ENCODE data around the gene PGF.

The PGF gene

GRCh38 chr14:74956280-74957072 lies 1.1 kb upstream of the PGF start:
- no peak for DNase-seq

DNA sequence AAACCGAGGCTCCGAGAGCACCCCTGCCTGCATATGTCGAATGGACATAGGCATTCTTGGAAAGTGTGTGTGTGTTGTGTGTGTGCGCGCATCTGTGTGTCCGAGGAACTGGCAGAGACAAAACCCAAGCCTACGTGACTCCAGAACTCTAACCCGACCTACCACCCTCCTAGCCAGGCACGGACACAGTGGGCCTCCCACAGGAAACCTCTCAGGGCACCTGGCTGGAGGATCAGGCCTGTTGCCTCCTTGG lies 556 bp upstream of the PGF start:
- no peak for DNase-seq

- DNase-seq = no peak
Observed at GRCh38 chr14:74954947-74955228, 509 bp downstream of the PGF start.

DNA sequence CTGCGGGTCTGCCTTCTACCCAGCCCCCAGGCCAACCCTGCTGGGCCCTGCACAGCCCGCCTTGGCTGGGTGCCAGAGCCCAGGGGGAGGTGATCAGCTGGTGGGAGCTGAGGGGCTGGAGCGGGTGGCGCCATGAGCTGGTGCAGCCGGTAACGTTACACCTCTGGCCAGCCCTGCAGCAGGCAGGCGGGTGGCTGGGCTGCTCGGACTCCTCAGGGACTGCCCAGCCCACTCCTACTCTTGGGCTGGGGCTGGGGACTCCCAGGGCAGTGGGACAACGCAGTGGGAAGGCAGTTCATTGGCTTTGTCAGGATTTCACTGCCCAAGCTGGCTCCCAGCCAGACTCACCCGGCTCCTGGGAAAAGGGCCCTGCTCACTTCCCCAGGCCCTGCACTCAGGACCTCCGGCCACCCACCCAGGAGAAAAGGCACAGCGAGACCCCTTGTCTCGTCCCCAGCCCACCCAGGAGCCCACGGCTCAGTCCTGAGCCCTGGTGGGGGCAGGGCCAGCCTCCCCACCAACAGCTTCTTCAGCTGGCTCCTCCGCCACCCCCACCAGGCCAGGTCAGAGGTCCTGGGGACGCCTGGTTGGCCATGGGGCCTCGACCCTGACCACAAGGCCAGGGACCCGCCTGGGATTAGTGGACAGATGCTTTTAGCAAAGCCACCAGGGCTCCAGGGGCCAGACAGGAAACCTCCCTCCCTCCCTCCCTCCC lies 1.0 kb downstream of the PGF start:
- peak; percentile 69 for DNase-seq

GRCh38 chr14:74953686-74954085 lies 1.7 kb downstream of the PGF start:
- no peak for DNase-seq

GRCh38 chr14:74952697-74953484 lies 2.5 kb downstream of the PGF start:
- no peak for DNase-seq

GRCh38 chr14:74952180-74952665 lies 3.2 kb downstream of the PGF start:
- no peak for DNase-seq

DNA sequence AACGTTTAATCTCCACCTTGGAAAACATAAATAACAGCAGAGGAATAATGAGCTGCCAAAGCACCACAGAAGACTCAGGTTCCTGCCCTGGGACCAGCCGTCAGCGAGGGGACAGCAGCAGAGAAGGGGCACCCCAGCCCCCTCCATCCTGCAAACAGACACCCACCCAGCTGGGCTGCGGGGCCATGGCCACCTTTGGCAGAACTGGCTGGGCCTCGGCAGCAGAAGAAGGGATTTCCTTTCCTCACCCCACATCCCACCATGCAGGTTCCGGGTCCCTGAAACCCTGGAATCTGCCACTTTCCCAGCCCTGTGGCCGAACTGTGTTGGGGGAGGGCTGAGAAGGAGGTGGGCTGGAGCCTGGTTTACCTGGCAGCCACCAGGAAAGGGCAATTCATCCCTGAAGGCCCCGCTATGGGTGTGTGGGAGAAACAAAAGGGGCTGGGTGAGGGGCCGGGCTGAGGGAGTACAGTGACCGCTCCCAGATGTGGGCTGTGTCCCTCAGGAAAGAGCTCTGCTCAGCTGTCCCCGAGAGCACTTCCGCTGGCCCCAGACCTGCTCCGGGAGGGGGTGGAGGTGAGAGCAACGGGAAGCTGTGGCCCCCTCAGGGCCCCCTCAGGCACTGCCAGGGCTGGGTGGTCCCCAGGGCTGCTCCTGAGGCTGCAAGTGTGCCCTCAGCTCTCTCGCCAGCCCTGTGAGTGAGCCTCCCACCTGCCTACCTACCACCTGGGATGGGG lies 3.8 kb downstream of the PGF start:
- no peak for DNase-seq

- DNase-seq = no peak
Observed at GRCh38 chr14:74950795-74951442, 4.5 kb downstream of the PGF start.

DNA sequence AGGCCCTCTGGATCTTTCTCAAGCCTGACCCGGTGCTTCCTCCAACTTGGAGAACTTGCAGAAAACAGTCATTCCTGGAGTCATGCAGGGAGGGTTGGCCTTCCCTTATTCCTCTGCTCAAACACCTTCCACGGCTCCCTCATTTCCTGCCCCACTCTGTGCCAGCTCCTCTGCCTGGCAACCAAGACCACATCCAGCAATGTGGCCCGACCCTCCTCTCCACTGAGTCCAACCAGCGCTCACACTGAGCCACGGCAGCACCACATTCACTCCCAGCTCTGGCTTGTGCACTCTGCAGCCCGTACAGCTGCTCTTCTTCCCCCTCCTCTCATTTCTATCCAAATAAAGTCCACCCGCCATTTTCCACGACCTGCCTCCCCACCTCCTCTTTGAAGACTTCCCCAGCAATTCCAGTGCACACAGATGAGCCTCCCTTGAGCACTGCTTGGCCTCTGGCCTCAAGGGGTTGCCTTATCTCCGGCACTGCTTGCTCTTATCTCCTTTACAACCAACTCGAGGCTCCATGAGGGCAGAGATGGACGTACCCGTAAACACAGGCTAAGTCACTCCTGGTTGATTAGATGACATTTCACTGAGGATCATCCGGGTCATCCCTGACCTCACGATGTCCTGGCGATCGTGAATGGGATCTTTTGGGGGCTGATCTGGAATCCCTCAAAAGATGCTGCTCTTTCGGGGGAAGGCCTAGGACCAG lies 5.4 kb downstream of the PGF start:
- DNase-seq = no peak

- no peak for DNase-seq
Observed at GRCh38 chr14:74949191-74949601, 6.2 kb downstream of the PGF start.

GRCh38 chr14:74948228-74949175 lies 6.9 kb downstream of the PGF start:
- DNase-seq = no peak

- DNase-seq = no peak
Observed at GRCh38 chr14:74947353-74948227, 7.8 kb downstream of the PGF start.

GRCh38 chr14:74946659-74947281 lies 8.6 kb downstream of the PGF start:
- no peak for DNase-seq

GRCh38 chr14:74945852-74946658 lies 9.3 kb downstream of the PGF start:
- DNase-seq = peak; percentile 85

GRCh38 chr14:74945261-74945851 lies 10.0 kb downstream of the PGF start:
- no peak for DNase-seq

DNA sequence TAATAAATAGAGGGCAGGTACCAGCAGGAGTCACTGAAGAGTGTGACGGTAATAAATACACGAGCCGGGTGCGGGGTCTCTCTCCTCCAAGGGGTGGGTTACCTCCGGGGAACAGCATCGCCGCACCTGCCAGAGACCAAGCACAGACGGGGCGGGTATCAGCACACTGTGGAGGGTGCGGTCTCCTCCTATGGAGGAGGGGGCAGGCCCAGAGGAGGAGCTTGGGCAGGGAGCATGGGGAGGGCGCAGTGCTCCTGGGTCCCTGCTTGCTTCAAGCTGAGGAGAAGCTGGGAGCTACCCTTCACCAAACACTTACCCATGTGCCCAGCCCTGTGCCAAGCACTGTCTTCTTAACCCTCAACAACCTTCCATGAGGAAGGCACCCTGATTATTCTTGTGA lies 12.8 kb downstream of the PGF start:
- no peak for DNase-seq

DNA sequence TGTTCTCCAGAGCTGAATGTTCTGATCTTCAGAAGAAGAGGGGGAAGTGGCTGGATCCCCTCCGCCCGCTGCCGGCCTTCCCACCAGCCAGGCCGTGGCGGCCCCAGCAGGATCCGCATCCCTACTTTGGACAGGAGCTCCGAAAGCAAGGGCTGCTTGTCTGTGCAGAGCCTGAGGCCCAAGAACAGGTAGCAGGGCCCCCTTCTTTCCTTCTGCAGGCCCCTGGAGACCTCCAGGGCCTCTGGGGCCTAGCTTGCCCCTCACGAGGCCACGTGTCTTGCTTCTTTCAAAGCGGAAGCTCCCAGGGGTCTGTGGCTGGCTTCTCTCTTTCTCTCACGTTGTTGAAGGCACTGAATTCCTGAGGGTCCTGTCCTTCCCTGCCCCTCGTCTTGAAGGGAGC lies 13.2 kb downstream of the PGF start:
- DNase-seq = no peak

Data from femur (tissue), 1 donor.